ENCODE data around the gene KLHL6.

KLHL6 gene

GRCh38 chr3:183507551-183507950, 48.0 kb downstream of the KLHL6 start:
- H3K4me3 Mint-ChIP-seq = no peak overlapping the region
- ATAC-seq (no peak), DNase-seq (ENCODE audit: low spot score in 2 of 2) (no peak)
- H3K9me3 Mint-ChIP-seq = no peaks in the 10 kb centered on the region
- no peak overlapping the region for H3K27ac Mint-ChIP-seq
- peaks cover 66% of the 10 kb centered on the region for H3K36me3 Mint-ChIP-seq
- peaks cover 17% of the 10 kb centered on the region for H3K4me1 Mint-ChIP-seq

- Mint-ChIP-seq H3K4me1 (peaks cover 13% of the 10 kb centered on the region), H3K27ac (no peak overlapping the region), H3K36me3 (peaks cover 62% of the 10 kb centered on the region), H3K4me3 (no peak overlapping the region), H3K9me3 (no peaks in the 10 kb centered on the region)
- DNase-seq (ENCODE audit: low spot score in 2 of 2) (no peak), ATAC-seq (no peak)
Measured at GRCh38 chr3:183506674-183507320, 48.7 kb downstream of the KLHL6 start.

DNA sequence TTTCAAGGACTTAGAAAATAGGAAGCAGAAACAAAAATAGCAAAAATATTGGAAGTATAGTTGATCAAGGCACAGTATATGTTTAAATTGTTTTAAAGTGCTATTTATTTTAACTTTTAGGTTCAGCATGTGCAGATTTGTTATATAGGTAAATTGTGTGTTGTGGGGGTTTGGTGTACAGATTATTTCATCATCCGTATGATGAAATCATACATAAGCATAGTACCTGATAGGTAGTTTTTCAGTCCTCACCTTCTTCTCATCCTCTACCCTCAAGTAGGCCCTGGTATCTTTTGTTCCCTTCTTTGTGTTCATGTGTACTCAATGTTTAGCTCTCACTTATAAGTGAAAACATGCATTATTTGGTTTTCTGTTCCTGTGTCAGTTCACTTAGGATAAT, 50.9 kb downstream of the KLHL6 start:
- ATAC-seq = no peak
- H3K4me1 Mint-ChIP-seq = peaks cover 12% of the 10 kb centered on the region
- H3K36me3 Mint-ChIP-seq = peaks cover 69% of the 10 kb centered on the region
- H3K9me3 Mint-ChIP-seq = no peaks in the 10 kb centered on the region
- H3K4me3 Mint-ChIP-seq = no peak overlapping the region
- no peak overlapping the region for H3K27ac Mint-ChIP-seq
- DNase-seq (ENCODE audit: low spot score in 2 of 2) = no peak

DNA sequence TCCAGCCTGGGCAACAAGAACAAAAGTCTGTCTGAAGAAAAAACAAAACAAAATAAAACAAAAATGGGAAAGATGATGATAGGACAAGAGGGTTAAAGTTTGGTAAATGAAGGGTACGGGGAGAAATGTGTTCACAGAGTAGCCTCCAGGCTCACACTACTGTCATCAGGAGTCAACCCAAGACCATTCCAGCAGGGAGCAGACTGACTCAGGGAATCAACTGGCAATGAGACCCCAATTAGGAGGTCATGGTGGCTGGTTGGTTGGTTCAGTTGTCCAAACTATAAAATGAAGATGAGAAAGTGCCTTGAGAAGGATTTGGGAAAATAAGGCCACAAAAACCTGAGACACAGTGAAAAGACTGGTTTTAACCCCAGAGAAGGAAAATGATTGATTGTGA, 51.8 kb downstream of the KLHL6 start:
- no peak overlapping the region for H3K4me3 Mint-ChIP-seq
- peaks cover 12% of the 10 kb centered on the region for H3K4me1 Mint-ChIP-seq
- no peak for DNase-seq (ENCODE audit: low spot score in 2 of 2)
- no peak for ATAC-seq
- H3K27ac Mint-ChIP-seq = no peak overlapping the region
- peaks cover 76% of the 10 kb centered on the region for H3K36me3 Mint-ChIP-seq
- no peaks in the 10 kb centered on the region for H3K9me3 Mint-ChIP-seq

- Mint-ChIP-seq H3K9me3 (no peaks in the 10 kb centered on the region), H3K4me3 (no peak overlapping the region), H3K4me1 (peaks cover 12% of the 10 kb centered on the region), H3K36me3 (peaks cover 76% of the 10 kb centered on the region), H3K27ac (no peak overlapping the region)
- DNase-seq (ENCODE audit: low spot score in 2 of 2) (no peak), ATAC-seq (peak; percentile 43)
Measured at GRCh38 chr3:183502237-183503181, 53.0 kb downstream of the KLHL6 start.

DNA sequence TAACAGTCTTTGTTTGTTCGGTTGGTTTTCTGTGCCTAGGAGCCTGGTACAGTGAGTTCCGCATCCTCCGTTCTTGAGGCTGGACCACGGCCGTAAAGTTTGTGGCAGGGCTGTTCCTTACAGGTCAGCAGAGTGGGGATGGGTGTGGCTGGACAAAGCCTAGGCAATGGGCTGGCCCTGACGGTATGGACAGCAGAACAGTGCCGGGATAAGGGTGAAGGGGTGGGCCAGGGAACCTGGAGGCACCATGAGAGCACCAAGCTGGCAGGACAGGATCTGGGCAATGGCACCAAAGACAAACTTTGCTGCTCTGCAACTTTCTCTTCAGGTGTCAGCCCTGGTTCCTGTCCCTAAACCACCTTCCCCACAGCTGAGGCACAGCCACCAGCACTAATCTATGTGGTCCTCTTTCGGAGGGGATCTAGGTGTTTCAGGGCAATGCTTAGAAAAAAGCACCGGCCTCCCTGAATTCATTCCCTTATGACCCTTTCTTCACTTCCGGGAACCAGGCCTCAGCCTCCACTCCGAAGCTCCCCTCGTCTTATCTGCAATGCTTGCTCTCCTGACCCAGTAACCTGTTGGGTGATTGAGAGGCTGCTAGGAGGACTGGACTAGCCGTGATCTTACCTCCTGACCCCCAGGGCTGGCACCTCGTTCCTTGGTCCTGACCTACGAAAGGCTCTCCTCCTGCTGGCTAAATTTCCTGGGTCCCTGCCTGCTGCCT, 54.4 kb downstream of the KLHL6 start:
- peaks cover 6% of the 10 kb centered on the region for H3K4me1 Mint-ChIP-seq
- ATAC-seq (no peak), DNase-seq (ENCODE audit: low spot score in 2 of 2) (no peak)
- H3K9me3 Mint-ChIP-seq = no peaks in the 10 kb centered on the region
- H3K27ac Mint-ChIP-seq = no peak overlapping the region
- H3K36me3 Mint-ChIP-seq = peaks cover 76% of the 10 kb centered on the region
- H3K4me3 Mint-ChIP-seq = no peak overlapping the region

DNA sequence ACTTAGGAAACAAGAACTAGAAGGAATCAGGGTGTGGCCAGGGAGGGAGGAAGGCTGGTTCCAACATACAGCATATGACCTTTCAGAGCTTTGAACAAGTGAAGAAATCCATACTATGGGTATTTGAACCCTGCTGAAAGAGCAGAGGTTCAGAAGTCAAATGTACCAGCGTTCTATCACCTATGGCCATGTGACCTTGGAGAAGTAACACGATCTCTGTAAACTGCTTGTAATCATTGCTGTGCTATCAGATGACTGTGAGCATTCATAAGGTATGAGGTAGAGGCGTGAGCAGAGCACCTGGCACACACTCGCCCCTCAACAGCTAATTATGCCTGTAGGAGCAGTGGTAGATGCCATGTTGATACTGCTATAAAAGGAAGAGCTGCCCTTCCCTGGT, 55.2 kb downstream of the KLHL6 start:
- Mint-ChIP-seq H3K4me3 (no peak overlapping the region), H3K36me3 (peaks cover 71% of the 10 kb centered on the region), H3K9me3 (no peaks in the 10 kb centered on the region), H3K4me1 (peaks cover 5% of the 10 kb centered on the region), H3K27ac (no peak overlapping the region)
- DNase-seq (ENCODE audit: low spot score in 2 of 2) (no peak), ATAC-seq (no peak)

DNA sequence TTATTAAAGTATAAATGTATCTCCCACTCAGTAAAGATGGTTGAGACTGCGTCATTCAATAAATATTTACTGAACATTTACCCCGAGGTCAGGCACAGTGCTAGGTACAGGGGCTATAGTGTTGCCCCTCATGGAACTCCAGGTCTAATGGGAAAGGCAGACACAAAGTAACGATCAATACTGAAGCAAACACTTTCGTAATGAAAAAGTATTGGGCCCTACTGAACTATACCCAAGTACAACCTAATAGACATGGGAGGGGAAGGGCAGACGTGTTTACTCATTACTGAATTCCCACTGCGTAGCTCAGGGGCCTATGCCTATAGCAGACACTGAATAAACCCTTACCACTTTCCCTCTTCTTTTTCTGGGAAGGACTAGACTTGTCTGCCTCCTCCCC, 56.9 kb downstream of the KLHL6 start:
- H3K4me1 Mint-ChIP-seq = no peaks in the 10 kb centered on the region
- ATAC-seq = no peak
- peaks cover 72% of the 10 kb centered on the region for H3K36me3 Mint-ChIP-seq
- DNase-seq (ENCODE audit: low spot score in 2 of 2) = no peak
- no peak overlapping the region for H3K27ac Mint-ChIP-seq
- H3K4me3 Mint-ChIP-seq = no peak overlapping the region
- H3K9me3 Mint-ChIP-seq = no peaks in the 10 kb centered on the region

- Mint-ChIP-seq H3K4me1 (no peaks in the 10 kb centered on the region), H3K4me3 (no peak overlapping the region), H3K27ac (no peak overlapping the region), H3K9me3 (no peaks in the 10 kb centered on the region), H3K36me3 (peaks cover 73% of the 10 kb centered on the region)
- no peak for ATAC-seq
- DNase-seq (ENCODE audit: low spot score in 2 of 2) = no peak
Measured at GRCh38 chr3:183497313-183497712, 58.2 kb downstream of the KLHL6 start.

- no peak overlapping the region for H3K4me3 Mint-ChIP-seq
- peaks cover 83% of the 10 kb centered on the region for H3K36me3 Mint-ChIP-seq
- ATAC-seq = no peak
- H3K27ac Mint-ChIP-seq = no peak overlapping the region
- no peak for DNase-seq (ENCODE audit: low spot score in 2 of 2)
- H3K9me3 Mint-ChIP-seq = no peaks in the 10 kb centered on the region
- H3K4me1 Mint-ChIP-seq = no peaks in the 10 kb centered on the region
Measured at GRCh38 chr3:183496311-183496710, 59.2 kb downstream of the KLHL6 start.

DNA sequence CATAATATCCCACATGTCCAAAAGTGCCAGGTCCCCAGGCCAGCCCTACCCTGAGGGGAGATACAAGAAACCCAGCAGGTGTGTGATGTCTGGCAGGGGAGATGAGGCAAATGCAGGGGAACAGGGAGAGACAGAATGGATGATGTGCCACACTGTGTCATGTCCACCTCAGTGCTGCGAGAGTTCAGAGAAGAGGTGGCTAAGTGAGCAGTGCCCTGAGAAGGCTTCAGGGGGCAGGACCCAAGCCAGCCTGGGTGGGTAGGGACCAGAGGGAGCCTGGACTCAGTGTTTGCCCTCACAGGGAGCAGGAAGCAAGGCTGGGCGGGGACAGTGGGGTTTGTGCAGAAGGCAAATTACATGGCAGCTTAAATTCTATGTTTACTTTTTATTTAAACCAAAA, 61.2 kb downstream of the KLHL6 start:
- Mint-ChIP-seq H3K4me3 (no peak overlapping the region), H3K36me3 (peaks cover 91% of the 10 kb centered on the region), H3K9me3 (no peaks in the 10 kb centered on the region), H3K4me1 (no peaks in the 10 kb centered on the region), H3K27ac (peak overlapping the region; percentile 0)
- ATAC-seq (no peak), DNase-seq (ENCODE audit: low spot score in 2 of 2) (no peak)

- ATAC-seq (no peak), DNase-seq (ENCODE audit: low spot score in 2 of 2) (no peak)
- Mint-ChIP-seq H3K27ac (peak overlapping the region; percentile 0), H3K4me3 (no peak overlapping the region), H3K9me3 (no peaks in the 10 kb centered on the region), H3K4me1 (no peaks in the 10 kb centered on the region), H3K36me3 (peaks cover 82% of the 10 kb centered on the region)
Measured at GRCh38 chr3:183493296-183494045, 62.0 kb downstream of the KLHL6 start.

- Mint-ChIP-seq H3K9me3 (no peaks in the 10 kb centered on the region), H3K4me1 (no peaks in the 10 kb centered on the region), H3K4me3 (no peak overlapping the region), H3K36me3 (peaks cover 75% of the 10 kb centered on the region), H3K27ac (no peak overlapping the region)
- ATAC-seq = no peak
- DNase-seq (ENCODE audit: low spot score in 2 of 2) = no peak
Measured at GRCh38 chr3:183492849-183493179, 62.7 kb downstream of the KLHL6 start.

DNA sequence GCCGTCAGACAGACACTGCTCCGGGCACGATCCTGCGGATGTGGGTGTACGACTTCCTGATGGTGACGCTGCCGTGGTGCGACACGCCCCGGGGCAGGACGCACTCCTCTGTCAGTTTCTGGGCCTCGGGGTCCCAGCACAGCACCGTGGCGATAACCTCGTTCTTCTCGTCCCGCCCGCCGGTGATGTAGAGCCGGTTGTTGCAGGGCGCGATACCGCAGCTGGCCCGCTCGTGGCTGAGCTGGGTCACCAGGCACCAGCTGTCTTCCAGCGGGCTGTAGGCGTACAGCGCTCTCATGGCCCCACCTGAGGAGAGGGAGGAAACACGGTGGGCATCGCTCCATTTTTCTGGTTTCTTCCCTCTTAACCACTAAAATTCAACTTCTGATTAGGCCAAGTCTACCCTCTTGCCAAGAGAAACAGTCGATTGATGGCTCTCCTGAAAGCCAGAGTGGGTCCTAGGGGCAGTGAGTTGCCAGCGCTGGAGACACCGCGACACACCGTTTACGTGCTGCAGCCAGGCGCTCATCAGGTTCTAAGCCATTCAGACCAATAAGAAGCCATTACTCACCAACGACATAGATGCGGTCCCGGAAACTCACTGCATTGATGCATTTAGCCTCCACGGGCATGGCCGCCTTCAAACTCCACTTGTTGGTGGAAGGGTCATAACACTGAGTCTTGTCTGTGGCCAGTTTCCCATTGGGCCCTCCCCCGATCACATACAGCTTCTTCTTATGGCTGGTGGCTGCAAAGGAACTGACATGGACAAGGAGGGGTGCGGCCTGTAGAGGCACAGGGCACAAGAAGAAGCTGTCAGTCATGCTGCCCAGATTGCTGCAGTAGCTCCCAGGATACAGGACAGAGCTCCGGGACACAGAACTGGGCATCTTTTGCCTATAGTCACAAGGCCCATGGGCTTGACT, 63.3 kb downstream of the KLHL6 start:
- DNase-seq (ENCODE audit: low spot score in 2 of 2) (no peak), ATAC-seq (no peak)
- Mint-ChIP-seq H3K4me3 (no peak overlapping the region), H3K27ac (no peak overlapping the region), H3K4me1 (no peaks in the 10 kb centered on the region), H3K36me3 (peaks cover 69% of the 10 kb centered on the region), H3K9me3 (no peaks in the 10 kb centered on the region)

Data from stimulated activated effector memory CD8-positive, alpha-beta T cell treated with anti-CD3 and anti-CD28 coated beads, Interleukin-12 subunit alpha, Interleukin-12 subunit beta, amount 100 ng/mL, for 72 hours (primary cell).